GM21390 (cell line): Measurements from ENCODE around the gene NEK7.
"Not testable (repeated sequence)": the region's sequence is repeated elsewhere in the genome, so short reads cannot be mapped to it uniquely, and the experiment has no call there.

Experiments
- ATAC-seq: cut with Tn5 transposase; IDR thresholded peaks from one replicate; pipeline ENCODE4 v1.9.1; 2021; ENCODE audit not compliant: unreplicated experiment

Gene NEK7

DNA sequence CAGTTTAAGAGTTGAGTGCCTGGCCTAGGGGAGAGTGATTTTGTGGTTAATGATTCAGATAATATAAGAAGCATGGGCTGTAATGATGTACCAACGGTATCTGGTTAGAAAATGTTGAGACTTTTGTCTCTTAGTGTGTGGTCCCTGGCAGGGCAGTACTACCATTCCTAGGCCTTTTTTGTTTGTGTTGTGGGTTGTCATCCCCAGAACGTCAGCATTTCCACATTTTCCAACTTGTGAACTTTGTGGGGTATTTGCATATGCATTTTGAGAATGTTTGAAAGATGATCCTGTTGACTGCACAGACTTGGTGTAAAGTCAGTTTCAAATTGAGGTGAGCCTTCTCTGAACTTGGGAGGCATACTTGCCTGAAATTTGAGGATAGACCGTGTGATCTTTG is 11.4 kb downstream of the NEK7 start:
- ATAC-seq, result peak; percentile 22

DNA sequence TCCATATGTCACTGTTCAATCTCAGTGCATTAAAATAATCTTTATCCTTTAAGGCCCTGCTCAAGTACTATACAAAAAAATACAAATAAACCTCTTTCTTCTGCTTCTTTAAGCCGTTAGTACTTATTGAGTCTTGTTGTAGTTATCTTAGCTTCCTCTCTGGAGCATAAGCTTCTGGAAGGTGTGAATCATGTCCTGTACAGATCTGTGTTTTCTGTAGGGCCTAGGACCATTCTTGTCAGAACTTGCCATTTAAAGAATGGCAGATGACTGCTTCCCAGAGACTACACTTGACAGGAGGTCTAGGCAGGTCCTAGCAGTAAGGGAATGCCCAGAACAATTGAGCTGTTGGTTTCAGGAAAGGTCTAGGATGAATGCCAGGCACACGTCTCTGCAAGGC is 12.9 kb downstream of the NEK7 start:
- no peak for ATAC-seq

DNA sequence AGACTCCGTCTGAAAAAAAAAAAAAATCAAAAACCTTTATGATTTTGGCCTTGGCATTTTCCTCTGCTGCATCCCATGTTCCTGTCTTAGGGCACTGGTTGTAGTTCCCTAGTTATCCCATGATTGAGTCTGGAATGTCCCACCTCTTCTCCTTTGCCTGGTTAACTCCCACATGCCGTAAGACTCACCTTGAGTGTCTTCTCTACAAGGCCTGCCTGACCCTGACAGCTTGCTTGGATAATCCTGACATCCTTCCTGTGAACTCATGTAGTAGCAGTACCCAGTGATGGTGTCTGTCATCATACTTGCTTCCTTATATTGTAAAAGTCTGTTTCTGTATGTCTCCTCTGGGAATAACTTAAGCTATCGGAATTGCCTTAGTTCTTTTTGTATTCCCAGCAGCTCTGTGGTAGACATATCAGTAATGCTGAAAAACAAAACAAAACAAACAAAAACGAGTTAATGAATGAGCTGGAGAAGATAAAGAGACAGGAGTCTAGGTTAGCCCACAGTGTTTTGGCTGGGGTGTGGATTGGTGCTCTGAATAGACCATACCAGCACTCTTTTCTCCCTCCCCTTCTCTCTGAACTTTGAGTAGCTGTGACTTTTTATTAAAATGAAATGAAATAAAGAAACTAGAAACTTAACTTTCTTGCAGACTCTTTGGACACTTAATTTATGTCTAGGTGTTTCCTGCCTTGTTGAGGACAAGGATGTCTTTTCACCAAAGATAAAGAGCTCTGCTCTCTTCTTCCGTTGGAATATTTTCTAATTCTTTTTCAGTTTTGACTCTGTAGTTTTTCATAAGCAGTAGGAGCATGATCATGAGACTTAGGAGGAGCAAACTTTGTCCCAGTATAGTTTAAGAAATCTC is 15.1 kb downstream of the NEK7 start:
- no peak for ATAC-seq

- ATAC-seq, result no peak
Observed at GRCh38 chr1:198173832-198174231, 17.0 kb downstream of the NEK7 start.

DNA sequence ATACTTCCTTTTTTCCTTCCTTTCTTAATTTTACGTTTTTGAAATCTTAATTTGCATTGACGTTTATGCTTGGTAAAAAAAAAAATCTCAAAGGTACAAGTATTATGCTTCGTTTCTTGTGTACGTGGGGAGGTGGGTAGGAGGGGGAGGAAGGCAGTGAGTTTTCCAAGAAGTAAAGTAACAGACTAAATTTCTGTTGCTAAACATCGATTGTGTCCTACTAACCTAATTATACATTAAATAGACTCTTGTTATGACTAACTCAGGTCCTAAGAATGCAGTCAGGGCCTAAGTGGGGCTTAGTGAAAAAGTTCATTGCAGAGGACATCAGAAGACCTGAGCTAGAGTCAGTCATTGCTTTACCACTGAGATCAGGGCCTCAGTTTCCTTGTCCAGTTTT is 17.5 kb downstream of the NEK7 start:
- peak; percentile 37 for ATAC-seq

DNA sequence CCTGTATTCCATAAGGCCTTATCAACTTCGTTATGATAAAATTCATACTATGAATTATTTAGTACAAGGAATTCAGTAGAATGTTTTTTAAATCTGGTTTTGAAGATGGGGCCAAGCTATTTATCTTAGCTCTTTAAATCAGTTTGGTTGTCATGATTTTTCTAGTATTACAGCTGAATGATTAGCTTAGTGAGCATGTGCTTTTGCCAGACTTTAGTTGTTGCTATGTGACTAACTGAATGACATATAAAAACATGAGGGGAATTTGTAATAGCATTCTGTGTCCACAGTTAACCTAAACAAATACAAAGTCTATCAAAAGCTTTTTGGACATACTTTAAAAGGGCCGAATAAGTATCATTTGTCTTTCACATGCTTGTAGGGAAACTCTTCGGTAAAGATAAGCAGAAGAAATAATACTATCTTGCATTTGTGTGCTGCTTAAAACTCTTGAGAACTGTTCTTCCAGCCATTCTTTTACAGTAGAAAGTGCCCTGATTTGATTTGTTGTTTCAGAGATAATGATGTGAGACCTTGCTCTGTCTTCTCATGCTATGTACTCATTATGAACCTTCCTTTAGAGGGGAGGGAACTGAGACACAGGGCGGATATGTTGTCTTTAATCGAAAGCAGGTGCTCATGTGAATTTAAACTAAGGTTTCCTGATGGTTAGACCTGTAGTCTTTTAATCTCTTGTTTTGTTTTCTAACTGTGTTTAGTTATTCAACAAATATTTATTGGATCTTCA is 18.8 kb downstream of the NEK7 start:
- peak; percentile 64 for ATAC-seq

DNA sequence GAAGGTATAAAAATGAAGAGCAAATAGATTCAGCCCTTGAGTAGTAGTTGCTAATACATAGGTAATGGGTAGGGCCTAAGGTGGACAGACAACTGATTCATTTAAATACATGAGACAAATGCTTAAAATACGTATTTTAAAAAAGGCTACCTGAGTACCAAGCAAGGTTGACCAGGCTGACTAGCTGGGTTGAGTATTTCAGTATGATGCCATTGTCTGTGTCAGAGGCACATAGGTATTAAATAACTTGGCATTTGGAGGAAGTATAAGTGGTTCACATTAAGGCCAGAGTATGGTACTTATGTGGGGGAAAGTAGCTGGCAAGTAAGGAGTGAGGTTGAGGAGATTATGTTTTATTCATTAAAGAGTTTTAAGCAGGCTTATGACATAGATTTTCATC is 19.4 kb downstream of the NEK7 start:
- peak; percentile 1 for ATAC-seq

DNA sequence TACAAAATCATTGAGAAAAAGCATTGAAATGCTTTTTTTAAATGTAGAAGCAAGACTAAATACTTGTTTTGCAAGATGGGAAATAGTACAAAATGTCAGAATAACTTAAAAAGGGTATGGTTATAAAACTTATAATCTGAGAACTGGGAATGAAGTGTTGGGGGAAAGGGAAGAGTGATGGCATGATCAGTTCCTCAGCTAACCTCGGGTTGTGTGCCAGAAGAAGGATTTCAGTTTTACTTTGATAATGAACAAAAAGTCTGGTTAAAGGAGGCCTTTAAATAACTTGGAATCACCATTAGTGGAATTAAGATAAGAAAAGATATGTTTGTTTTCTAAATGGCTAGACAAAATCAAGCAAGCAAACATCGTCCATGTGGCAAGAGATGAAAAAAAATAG is 20.7 kb downstream of the NEK7 start:
- no peak for ATAC-seq

- ATAC-seq, result no peak
Observed at GRCh38 chr1:198178615-198179014, 21.8 kb downstream of the NEK7 start.

GRCh38 chr1:198179556-198179981 is 22.8 kb downstream of the NEK7 start:
- ATAC-seq, result peak; percentile 44

DNA sequence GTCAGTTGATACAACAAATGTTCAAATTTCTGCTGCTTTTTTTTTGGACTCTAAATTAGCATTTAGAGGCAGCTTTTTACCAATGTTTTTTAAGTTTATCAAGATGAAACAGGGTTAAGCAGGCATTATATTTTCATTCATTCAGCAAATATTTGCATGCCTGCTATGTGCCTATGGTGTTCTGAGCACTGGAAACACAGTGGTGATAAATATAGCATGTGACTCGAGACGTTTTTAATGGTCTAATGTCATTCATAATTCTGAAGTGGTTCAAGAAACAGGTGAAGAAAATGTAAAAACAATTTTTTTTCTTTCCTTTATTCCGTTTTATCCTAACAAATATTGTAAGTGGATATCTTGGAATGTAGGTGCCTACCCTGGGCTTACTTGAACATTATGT is 26.8 kb downstream of the NEK7 start:
- ATAC-seq, result no peak

DNA sequence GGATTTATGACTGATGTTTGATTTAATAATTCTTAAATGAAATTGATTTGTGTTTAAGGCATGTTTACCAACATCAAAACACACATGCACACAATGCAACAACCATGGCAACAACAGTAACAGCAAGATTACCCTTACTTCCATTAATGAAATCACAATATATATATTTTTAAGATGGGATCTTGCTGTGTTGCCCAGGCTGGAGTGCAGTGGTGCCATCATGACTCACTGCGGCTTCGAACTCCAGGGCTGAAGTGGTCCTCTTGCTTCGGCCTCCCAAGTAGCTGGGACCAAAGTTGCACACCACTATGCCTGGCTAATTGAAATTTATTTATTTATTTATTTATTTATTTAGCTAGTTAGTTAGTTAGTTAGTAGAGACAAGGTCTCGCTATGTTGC is 27.7 kb downstream of the NEK7 start:
- ATAC-seq, result no peak

DNA sequence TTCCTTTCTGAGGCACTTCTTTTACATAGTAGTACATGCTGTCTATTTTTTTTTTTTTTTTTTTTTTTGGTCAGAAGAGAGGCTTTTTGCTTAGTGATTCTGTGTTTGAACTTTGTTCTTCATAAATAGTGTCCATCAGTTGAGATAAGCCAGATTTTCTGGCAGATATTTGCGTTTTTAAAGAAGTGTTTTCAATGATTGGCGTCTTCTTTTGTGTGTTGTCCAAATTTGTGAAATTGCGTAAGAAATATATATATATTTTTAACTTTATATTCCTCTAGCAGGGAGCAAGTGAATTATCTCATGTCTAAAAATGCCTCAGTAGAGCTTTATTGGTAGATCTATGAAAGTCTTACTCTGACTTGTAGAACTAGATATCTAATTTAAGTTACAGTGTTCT is 28.3 kb downstream of the NEK7 start:
- ATAC-seq, result no peak

DNA sequence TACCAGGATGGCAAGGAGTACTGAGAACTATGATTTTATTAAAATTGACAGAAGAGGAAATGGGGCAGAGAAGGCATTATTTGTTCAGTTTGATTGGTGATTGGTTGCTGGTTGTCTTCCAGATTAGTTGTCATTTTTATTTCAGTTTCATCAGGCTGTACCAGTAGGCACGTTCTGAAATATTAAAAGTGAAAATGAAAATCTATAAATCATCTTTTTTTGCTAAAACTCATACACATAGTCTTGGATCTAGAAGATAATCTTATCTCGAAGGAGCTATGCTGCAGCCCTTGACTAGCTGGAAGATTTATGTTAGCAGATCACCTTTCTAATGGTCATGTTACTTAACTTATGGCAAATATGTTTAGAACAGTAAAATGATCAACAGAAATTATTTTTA is 29.0 kb downstream of the NEK7 start:
- ATAC-seq, result peak; percentile 62

DNA sequence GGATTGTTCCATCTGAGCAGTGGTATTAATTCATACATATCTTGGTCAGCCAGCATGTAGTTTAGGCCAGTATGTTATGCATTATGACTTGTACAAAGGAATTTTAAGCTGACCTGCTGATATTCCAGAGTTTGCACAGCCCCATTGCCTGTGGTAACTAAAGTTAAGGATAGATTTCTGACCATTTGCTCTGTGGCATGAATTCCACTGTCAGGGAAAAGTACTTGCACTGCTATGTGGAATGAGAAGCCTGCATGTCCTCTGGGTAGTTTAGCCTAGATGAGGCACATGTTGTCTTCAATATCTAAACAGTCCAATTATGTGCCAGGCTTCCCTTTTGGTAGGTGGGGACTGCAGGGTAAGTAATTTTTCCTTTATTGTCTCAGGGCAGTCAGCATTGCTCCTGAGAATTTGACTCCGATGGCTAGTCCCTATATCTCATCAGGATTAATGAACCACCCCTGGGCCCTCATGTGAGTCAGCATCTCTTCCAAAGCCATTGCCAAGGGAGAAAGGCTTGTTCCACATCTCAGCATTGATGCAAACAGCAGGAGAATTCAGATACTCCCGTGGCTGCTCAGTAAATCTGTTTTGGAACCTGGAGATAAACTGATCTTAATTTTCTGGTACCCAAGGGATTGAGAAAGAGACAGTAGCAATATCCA is 30.2 kb downstream of the NEK7 start:
- ATAC-seq, result no peak

DNA sequence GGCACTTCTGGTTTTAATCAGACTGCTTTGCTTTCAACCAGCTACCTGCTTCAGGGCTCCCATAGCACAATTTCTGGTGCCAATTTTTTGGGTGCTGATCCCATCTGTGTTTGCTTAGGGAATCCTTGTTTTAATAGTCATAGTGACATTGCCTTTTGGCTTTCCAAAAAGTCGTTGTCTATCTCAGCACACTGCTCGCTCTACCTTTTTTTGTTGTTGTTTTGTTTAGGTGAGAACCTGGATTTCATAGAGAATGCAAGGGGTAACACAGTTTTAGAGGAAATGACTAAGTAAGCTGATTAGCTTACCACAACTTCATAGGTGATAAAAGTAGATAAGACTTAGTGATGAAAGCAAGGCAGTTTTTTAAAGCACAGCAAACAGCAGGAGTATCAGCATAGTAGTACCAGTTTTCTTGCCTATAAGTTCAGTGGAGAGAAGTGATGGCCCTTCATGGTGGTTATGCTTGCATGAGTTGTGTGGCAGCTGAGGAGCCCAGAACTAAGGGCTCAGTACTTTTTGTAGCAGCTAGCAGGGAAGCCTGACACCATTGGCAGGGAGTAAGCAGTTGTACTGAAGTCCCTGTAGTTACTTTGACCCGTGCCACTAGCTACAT is 31.3 kb downstream of the NEK7 start:
- no peak for ATAC-seq

DNA sequence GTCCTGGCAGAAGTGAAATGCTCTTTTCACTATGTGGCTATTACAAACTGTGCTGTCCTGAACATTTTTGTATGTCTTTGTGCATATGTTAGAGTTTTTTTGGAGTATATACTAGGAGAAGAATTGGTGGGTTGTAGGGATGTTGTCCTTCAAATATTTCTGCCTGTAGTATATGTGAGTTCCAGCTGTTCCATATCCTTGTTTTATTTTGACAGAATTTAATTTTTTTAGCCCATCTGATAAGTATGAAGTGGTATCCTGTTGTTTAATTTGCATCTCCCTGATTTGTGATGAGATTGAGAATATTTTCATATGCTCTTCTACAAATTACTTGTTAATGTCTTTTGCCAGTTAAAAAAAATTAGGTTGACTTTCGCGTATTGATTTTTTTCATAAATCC is 34.3 kb downstream of the NEK7 start:
- ATAC-seq, result no peak

- ATAC-seq, result not testable (repeated sequence)
Observed at GRCh38 chr1:198193871-198194270, 37.1 kb downstream of the NEK7 start.

DNA sequence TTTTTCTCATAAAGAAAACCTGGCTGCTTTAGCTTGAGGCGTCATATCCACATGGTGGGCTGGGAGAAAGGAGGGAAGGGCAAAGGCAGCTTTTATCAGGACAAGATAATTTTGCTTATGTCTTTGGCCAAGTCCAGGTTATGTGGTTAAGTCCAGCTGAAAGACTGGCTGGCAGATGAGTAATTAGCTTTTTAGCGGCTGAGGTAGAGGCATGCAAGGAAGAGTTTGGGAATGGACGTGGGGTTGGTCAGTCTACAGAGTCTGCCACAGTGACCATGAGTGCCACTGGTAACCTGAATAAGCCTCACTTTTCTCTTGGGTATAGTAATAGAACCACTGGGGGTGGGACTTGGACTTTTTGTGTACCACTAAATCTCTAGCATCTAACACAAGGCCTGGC is 39.8 kb downstream of the NEK7 start:
- no peak for ATAC-seq

DNA sequence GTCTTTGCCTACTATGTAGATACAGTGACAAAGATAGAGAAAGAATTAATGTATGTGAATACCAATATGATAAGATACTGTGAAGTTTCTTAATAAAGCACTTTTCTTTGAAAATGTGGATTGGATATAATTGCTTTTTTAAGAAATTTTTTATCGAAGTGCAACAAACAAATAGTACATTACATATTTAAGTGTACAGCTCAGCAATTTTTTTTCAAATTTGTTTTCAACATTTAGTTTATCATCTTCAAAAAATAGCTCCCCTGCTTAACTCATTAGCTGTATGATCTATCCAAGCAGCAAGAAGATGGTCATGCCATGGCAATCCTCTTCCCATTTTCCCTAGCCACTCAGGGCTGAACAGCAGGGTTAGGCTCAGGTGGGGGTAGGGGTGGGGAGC is 40.5 kb downstream of the NEK7 start:
- no peak for ATAC-seq

DNA sequence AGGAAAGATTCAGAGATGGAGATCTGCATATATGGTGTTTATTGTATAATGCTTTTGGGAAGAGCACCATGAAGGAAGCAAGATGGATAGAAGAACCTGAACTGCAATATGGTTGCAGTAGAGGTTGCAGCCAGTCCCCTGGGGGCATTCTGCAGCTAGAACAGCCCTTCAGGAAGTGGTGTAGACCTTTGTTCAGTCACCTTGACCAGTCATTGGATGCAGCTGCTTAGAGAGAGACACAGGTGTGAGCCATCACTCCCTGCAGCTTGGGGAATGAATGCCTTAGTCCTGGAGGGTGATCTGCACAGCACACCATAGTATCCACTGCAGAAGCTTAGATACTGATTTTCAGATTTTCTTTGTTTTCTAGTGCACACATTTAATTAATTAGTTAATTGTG is 42.3 kb downstream of the NEK7 start:
- peak; percentile 45 for ATAC-seq
